GM12878 (cell line): ENCODE results near the gene PEX6. TPM values are rescaled to one million over a fixed set of nuclear protein-coding genes. Genes with fewer than 3 reads are reported as not detected.
A peak's percentile ranks its signal among the peaks of the same experiment; 100 is the strongest.

Experiments
- ATAC-seq: fragments of 200-7000 bp; cut with Tn5 transposase; 3 replicates; pipeline ENCODE4 v1.9.1; 2020; ENCODE audit warnings: mild to moderate bottlenecking, moderate library complexity
- BruUV-seq: library from RNA; stranded (reverse); fragments of 400-500 nt; replicated peaks from 2 replicates; lab custom pipeline; 2021; lab: Mats Ljungman, UMichigan
- CTCF ChIA-PET: fragments of 300-600 bp; sonication (Branson Sonifier 250); formaldehyde crosslinking; extraction: SDS; loops from one replicate; lab custom pipeline; 2021; ENCODE audit warnings: inconsistent platforms; lab: Yijun Ruan, JAX
- POLR2A ChIA-PET: fragments of 350-600 bp; formaldehyde crosslinking; extraction: SDS; loops from one replicate; lab custom pipeline; 2021; ENCODE audit warnings: inconsistent platforms; lab: Charles Lee
- RAD21 ChIA-PET: fragments of 300-600 bp; sonication (Branson Sonifier 250); formaldehyde crosslinking; loops from one replicate; lab custom pipeline; 2023; ENCODE audit warnings: antibody characterized with exemption; ENCODE audit not compliant: unreplicated experiment; lab: Charles Lee
- SMC1A ChIA-PET: fragments of 300-600 bp; sonication (Branson Sonifier 250); formaldehyde crosslinking; loops from one replicate; lab custom pipeline; 2023; ENCODE audit not compliant: unreplicated experiment, uncharacterized antibody; lab: Charles Lee
- DNase-seq: peaks from one replicate; pipeline ENCODE4 v3.0.0-alpha.2; 2011; ENCODE audit warnings: low read depth, low spot score
- FAIRE-seq: peaks from 3 replicates; lab custom pipeline; 2011; peaks lifted over from hg19 to GRCh38; lab: Jason Lieb, UNC
- H2AFZ ChIP-seq: 2 replicates; pipeline ENCODE4 v1.6.0; 2011; ENCODE audit warnings: low read depth, low read length, control low read depth; ENCODE audit not compliant: control insufficient read depth
- H3K27ac ChIP-seq: 2 replicates; pipeline ENCODE4 v1.5.1; 2011; ENCODE audit warnings: control low read depth; ENCODE audit not compliant: control insufficient read depth, insufficient read depth
- H3K27me3 ChIP-seq, 2 experiments: replicated peaks in 1 of 2; 2 replicates each; pipeline versions ENCODE4 v1.6.0 to v1.6.1; 2011; ENCODE audit warnings: low read length in 1 of 2; ENCODE audit not compliant: control insufficient read depth in 2 of 2, insufficient read depth in 2 of 2
- H3K36me3 ChIP-seq, 2 experiments: 2 replicates each; pipeline ENCODE4 v1.5.1; 2011; ENCODE audit warnings: low read length in 1 of 2; ENCODE audit not compliant: control insufficient read depth in 2 of 2, insufficient read depth in 2 of 2
- H3K4me1 ChIP-seq: 2 replicates; pipeline ENCODE4 v1.6.1; 2011; ENCODE audit warnings: mild to moderate bottlenecking, low read length, moderate library complexity, mixed read lengths; ENCODE audit not compliant: control insufficient read depth, insufficient read depth
- H3K4me2 ChIP-seq: 2 replicates; pipeline ENCODE4 v1.6.0; 2011; ENCODE audit warnings: control low read depth; ENCODE audit not compliant: control insufficient read depth, insufficient read depth
- H3K4me3 ChIP-seq: fragments of 200-600 bp; sonication (generic); 2 replicates; pipeline ENCODE4 v1.5.1; 2016
- H3K79me2 ChIP-seq: 2 replicates; pipeline ENCODE4 v1.6.0; 2011; ENCODE audit warnings: low read length; ENCODE audit not compliant: control insufficient read depth, insufficient read depth
- H3K9ac ChIP-seq: 2 replicates; pipeline ENCODE4 v1.8.0; 2011; ENCODE audit warnings: low read length, control low read depth, mixed read lengths; ENCODE audit not compliant: control insufficient read depth, insufficient read depth
- H3K9me3 ChIP-seq: replicated peaks from 3 replicates; pipeline ENCODE4 v1.5.1; 2011; ENCODE audit warnings: mild to moderate bottlenecking, low read length; ENCODE audit not compliant: control insufficient read depth, insufficient read depth
- H4K20me1 ChIP-seq: 2 replicates; pipeline ENCODE4 v1.6.0; 2011; ENCODE audit not compliant: control insufficient read depth, insufficient read depth
- CBX5 ChIP-seq: sonication (generic); IDR thresholded peaks from 2 replicates; pipeline ENCODE4 v1.6.1; 2016; ENCODE audit warnings: low read depth, moderate library complexity, mild to moderate bottlenecking, inconsistent platforms
- CREB1 ChIP-seq: IDR thresholded peaks from 2 replicates; pipeline ENCODE4 v1.6.1; 2012; ENCODE audit warnings: low read depth, mild to moderate bottlenecking, inconsistent platforms
- DPF2 ChIP-seq: fragments of 450-650 bp; IDR thresholded peaks from 2 replicates; pipeline ENCODE4 v1.6.1; 2017; ENCODE audit warnings: mild to moderate bottlenecking
- GATAD2B ChIP-seq: fragments of 450-650 bp; conservative IDR thresholded peaks from 2 replicates; pipeline ENCODE4 v1.6.1; 2017; ENCODE audit warnings: low read depth, mild to moderate bottlenecking, moderate library complexity
- HDAC2 ChIP-seq: fragments of 200-600 bp; sonication (generic); IDR thresholded peaks from 2 replicates; pipeline ENCODE4 v1.6.1; 2017
- HDGF ChIP-seq: fragments of 450-650 bp; IDR thresholded peaks from 2 replicates; pipeline ENCODE4 v1.6.1; 2016; ENCODE audit warnings: antibody characterized with exemption
- HSF1 ChIP-seq: fragments of 150-350 bp; IDR thresholded peaks from 2 replicates; pipeline ENCODE4 v1.6.1; 2014; ENCODE audit warnings: mild to moderate bottlenecking, low read depth, low read length
- MAX ChIP-seq: IDR thresholded peaks from 2 replicates; pipeline ENCODE4 v1.6.1; 2012; ENCODE audit warnings: low read depth, low read length, improper control_type of control experiment
- MLLT1 ChIP-seq: fragments of 450-650 bp; IDR thresholded peaks from 2 replicates; pipeline ENCODE4 v1.6.1; 2016; ENCODE audit warnings: mild to moderate bottlenecking
- NFYB ChIP-seq: IDR thresholded peaks from 2 replicates; pipeline ENCODE4 v1.6.1; 2011; ENCODE audit warnings: low read depth, mild to moderate bottlenecking, low read length, improper control_type of control experiment, moderate library complexity; ENCODE audit not compliant: insufficient read depth
- PAX8 ChIP-seq: fragments of 450-650 bp; IDR thresholded peaks from 2 replicates; pipeline ENCODE4 v1.6.1; 2017; ENCODE audit warnings: mild to moderate bottlenecking, moderate library complexity
- SUPT20H ChIP-seq: IDR thresholded peaks from 2 replicates; pipeline ENCODE4 v1.6.1; 2011; ENCODE audit warnings: low read depth, mild to moderate bottlenecking, low read length, moderate library complexity, borderline replicate concordance; ENCODE audit not compliant: control insufficient read depth
- YY1 ChIP-seq: IDR thresholded peaks from 2 replicates; pipeline ENCODE4 v1.6.1; 2011; ENCODE audit warnings: low read depth, mild to moderate bottlenecking, low read length
- ZBED1 ChIP-seq: IDR thresholded peaks from 2 replicates; pipeline ENCODE4 v1.6.1; 2016; ENCODE audit warnings: borderline replicate concordance
- ZNF207 ChIP-seq: fragments of 450-650 bp; IDR thresholded peaks from 2 replicates; pipeline ENCODE4 v1.6.1; 2014; ENCODE audit warnings: antibody characterized with exemption, mild to moderate bottlenecking, borderline replicate concordance
- WGBS: methylation state at CpG from one replicate; pipeline ENCODE4 v1.1.6; 2016; ENCODE audit warnings: low lambda C conversion rate; ENCODE audit not compliant: insufficient replicate concordance, insufficient coverage; ENCODE audit errors: missing lambda C conversion rate; 5-methylcytosine and 5-hydroxymethylcytosine counted together
- in situ Hi-C: fragments of 300-500 bp; cut with MboI; formaldehyde crosslinking; loops from 9 replicates; pipeline ENCODE4 v1.14.3; 2018; ENCODE audit warnings: mixed read lengths
- intact Hi-C: fragments of 100-400 bp; cut with micrococcal nuclease; formaldehyde crosslinking; loops from one replicate; pipeline ENCODE4 v1.14.2; 2022; ENCODE audit not compliant: unreplicated experiment
- polyA plus RNA-seq, 11 experiments: library from polyadenylated mRNA; depleted of rRNA in 4 of 11; unstranded in 6 of 11; stranded (reverse) in 5 of 11; fragments of >200 nt; fragmentation: Nextera tagmentation in 4 of 11; fragmentation: Illumina TruSeq in 1 of 11; extraction: Ambion mirVana in 4 of 11; extraction: Trizol in 1 of 11; gene quantifications; 1 replicate in 1 of 11; 2 replicates in 10 of 11; pipeline versions ENCODE4 v1.2.1 to v1.2.3, GENCODE V29; 2011 to 2016; ENCODE audit warnings: inconsistent platforms in 2 of 11, missing spikeins in 2 of 11, low read depth in 1 of 11
- total RNA-seq, 4 experiments: library from RNA; depleted of rRNA in 3 of 4; stranded (reverse); fragments of >200 nt in 3 of 4; fragmentation: Illumina TruSeq in 1 of 4; extraction: Trizol in 1 of 4; gene quantifications; 2 replicates each; pipeline versions ENCODE4 v1.2.1 to v1.2.3, GENCODE V29; 2013 to 2021

PEX6 gene
- total and polyA plus RNA-seq, 10 of the 15 experiments (the other 5 are each of a cell fraction or from before 2014, with no cell fraction given), result 0.39 to 21.1 (median 7.8) TPM

- no peaks in the 10 kb centered on the region for H3K36me3 ChIP-seq
- ChIA-PET SMC1A (no interaction called here), RAD21 (no interaction called here), CTCF (interaction anchor here (0.6 to 1.0 kb wide), 2 partner anchors 17 to 51 kb away, joined by 3 read pairs; no protein-coding TSS in a partner anchor), POLR2A (no interaction called here)
- H3K27me3 ChIP-seq, result no peaks in the 10 kb centered on the region
- no peak overlapping the region for H2AFZ ChIP-seq
- intact Hi-C loops, result no loop called here
- no peaks in the 10 kb centered on the region for H4K20me1 ChIP-seq
- no peak overlapping the region for H3K27ac ChIP-seq
- no peaks in the 10 kb centered on the region for H3K9me3 ChIP-seq
- H3K79me2 ChIP-seq, result no peaks in the 10 kb centered on the region
- no peak overlapping the region for H3K4me3 ChIP-seq
- 88% methylated on average over 4 of the region's 4 CpGs for WGBS
- BruUV-seq, result no TSS peak
- no peak overlapping the region for H3K4me2 ChIP-seq
- no peak for DNase-seq
- in situ Hi-C loops, result no loop called here
- no peak for ATAC-seq
- no peak for FAIRE-seq
- TF ChIP-seq YY1 (no peak), DPF2 (no peak), ZBED1 (no peak), SUPT20H (no peak), MAX (no peak), GATAD2B (no peak), CBX5 (no peak), NFYB (no peak)
- H3K4me1 ChIP-seq, result no peaks in the 10 kb centered on the region
- H3K9ac ChIP-seq, result no peak overlapping the region
Measured at GRCh38 chr6:42952389-42952788, 26.6 kb downstream of the PEX6 start.

GRCh38 chr6:42947950-42948349, 31.0 kb downstream of the PEX6 start:
- H3K4me1 ChIP-seq, result no peaks in the 10 kb centered on the region
- intact Hi-C loops, result no loop called here
- H4K20me1 ChIP-seq, result no peaks in the 10 kb centered on the region
- H2AFZ ChIP-seq, result no peak overlapping the region
- ChIA-PET RAD21 (no interaction called here), SMC1A (no interaction called here), CTCF (no interaction called here), POLR2A (no interaction called here)
- no peak for DNase-seq
- TSS peak; percentile 20 for BruUV-seq
- H3K36me3 ChIP-seq, result peaks cover 3 to 6% of the 10 kb centered on the region in 2 experiments
- no peaks in the 10 kb centered on the region for H3K79me2 ChIP-seq
- H3K9me3 ChIP-seq, result no peaks in the 10 kb centered on the region
- FAIRE-seq, result no peak
- no peak overlapping the region for H3K27ac ChIP-seq
- TF ChIP-seq MLLT1, result no peak
- no peak for TF ChIP-seq HSF1
- TF ChIP-seq HDGF, result no peak
- TF ChIP-seq ZNF207, result no peak
- TF ChIP-seq CREB1, result no peak
- TF ChIP-seq PAX8, result no peak
- TF ChIP-seq HDAC2, result no peak
- H3K4me2 ChIP-seq, result no peak overlapping the region
- H3K4me3 ChIP-seq, result no peak overlapping the region
- no peak overlapping the region for H3K9ac ChIP-seq
- H3K27me3 ChIP-seq, result no peaks in the 10 kb centered on the region
- no peak for ATAC-seq
- in situ Hi-C loops, result no loop called here
